EL (cell line): ENCODE data around the gene AURKA.
"Not testable (repeated sequence)": the region's sequence is repeated elsewhere in the genome, so short reads cannot be mapped to it uniquely, and the experiment has no call there.

Source experiments
- DNase-seq: peaks from one replicate; pipeline ENCODE4 v3.0.0-alpha.2; 2016

Gene AURKA

GRCh38 chr20:56420940-56421688 is 29.1 kb upstream of the AURKA start:
- no peak for DNase-seq

GRCh38 chr20:56420028-56420427 is 28.0 kb upstream of the AURKA start:
- DNase-seq, result no peak

- DNase-seq, result peak; percentile 23
These were observed 26.4 kb upstream of the AURKA start for GRCh38 chr20:56418385-56418861.

- DNase-seq, result peak; percentile 73
These were observed 25.9 kb upstream of the AURKA start for GRCh38 chr20:56417911-56418310.

- no peak for DNase-seq
These were observed 25.4 kb upstream of the AURKA start for GRCh38 chr20:56417402-56417801.

- DNase-seq, result peak; percentile 84
These were observed 23.1 kb upstream of the AURKA start for GRCh38 chr20:56414842-56415765.

- no peak for DNase-seq
These were observed 20.9 kb upstream of the AURKA start for GRCh38 chr20:56412949-56413348.

DNA sequence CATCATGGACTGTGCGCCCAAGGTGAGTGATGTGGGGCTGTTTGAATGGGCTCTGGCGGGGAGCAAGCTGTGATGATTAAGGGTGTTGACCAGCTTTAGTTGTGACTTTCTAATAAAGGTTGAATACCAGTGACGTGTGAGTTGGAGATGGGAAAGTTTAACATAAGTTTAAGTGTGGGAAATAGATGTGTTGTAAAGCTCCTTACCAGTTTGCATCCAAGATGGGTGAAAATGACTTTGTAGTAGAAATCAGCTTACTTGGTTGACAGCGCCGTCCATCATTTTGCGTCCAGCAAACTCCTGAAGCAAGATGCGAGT is 20.4 kb upstream of the AURKA start:
- no peak for DNase-seq

DNA sequence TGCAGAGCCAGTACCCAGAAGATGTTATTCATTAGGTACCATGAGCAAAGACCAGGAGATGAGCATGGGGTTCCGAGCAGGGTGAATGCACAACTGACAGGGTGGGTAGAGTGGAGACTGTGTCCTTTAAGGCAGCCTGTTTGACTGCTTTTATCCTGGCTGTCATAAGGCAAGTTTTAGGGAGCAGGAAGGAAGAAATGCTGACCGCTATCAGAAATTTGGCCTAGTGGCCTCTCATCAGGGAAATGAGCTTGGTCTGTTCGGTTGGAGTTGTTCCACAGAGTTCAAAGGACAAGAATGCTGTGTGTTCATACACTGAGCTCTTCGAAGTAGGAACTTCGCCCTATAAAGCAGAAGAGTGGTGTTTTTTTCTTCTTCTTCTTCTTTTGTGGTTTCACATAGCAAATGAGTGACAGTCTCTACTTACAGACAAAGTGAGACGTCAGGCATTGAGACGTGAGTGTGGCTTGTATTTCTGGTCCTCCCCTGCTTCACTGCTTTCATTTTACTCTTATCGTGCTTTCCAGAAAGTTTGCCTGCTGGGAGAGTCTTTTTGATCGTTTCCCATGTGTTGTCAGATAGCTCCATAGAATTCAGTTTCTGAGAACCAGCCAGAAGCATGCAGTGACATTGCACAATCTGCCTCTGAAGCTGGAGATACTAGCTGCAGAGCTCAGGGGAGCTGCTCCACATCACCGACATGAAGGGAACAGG is 19.9 kb upstream of the AURKA start, which contains the start of gene CASS4:
Gene CASS4, plus strand, starts transcription at position 502 of the 714 bp plus-strand sequence. Its CDS starts 199 bp downstream, at position 701.
- DNase-seq, result no peak

GRCh38 chr20:56411287-56411686 is 19.3 kb upstream of the AURKA start:
- DNase-seq, result not testable (repeated sequence)

DNA sequence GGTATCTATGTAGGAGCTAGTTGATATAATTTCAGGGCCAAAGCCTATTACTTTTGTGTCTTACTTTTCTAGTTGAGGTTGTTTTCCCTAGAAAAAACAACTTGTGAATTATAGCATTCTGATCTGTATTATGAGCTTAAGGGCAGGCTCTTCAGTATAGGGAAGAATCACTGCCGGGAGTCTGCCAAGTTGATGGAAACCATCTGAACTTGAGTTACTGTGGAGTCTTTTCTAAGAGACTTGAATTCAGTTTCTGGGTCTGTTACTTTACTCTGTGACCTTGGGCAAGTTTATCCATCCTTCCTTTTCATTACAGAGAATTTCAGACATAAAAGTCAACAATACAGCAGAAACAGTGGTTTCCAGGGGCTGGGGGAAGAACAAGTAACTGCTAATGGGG is 17.9 kb upstream of the AURKA start:
- no peak for DNase-seq

DNA sequence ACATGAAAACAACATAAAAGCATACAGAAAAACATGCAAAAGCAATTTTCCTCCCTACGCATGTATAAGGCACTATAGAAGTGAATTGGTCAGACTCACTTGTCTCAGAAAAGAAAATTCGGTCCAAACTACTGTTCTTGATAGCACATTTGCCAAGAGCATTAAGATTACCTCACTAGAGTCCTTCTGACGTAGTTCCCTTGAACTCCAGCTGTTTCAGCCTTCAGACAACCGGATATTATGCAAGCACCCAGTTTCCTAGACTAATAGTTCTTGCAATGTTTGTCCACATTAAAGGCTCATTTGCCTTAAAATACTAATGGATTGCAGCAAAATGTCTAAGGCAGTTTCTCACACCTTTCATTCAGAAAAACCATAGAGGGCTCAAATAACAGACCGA is 17.5 kb upstream of the AURKA start:
- DNase-seq, result no peak

GRCh38 chr20:56406910-56407309 is 14.9 kb upstream of the AURKA start:
- DNase-seq, result no peak

DNA sequence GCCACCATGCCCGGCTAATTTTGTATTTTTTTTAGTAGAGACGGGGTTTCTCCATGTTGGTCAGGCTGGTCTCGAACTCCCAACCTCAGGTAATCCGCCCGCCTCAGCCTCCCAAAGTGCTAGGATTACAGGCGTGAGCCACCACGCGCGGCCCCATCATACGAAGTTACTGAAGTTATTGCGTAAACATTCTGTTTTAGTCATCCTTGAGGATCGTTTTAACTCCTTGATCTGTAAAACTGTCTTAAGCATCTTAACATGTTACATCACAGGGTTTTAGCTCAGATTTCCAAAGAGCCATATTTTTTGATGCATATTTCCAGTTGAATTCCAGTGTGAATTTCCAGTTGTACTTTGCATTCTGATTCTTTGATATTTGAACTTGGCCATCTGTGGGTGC is 13.3 kb upstream of the AURKA start:
- DNase-seq, result not testable (repeated sequence)

DNA sequence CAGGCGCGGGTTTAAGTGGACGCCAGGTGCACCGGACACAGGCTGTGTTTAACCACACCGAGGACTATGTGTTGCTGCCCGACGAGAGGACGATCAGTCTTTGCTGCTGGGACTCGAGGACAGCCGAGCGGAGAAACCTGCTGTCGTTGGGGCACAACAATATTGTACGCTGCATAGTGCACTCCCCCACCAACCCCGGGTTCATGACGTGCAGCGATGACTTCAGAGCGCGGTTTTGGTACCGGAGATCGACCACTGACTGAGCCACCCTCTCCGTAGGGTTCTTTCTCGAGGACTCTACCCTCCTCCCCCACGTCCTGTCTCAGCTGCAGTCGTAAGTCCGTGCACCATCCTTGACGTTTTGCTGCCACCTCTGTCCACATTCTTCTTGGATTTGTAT is 11.4 kb upstream of the AURKA start:
- no peak for DNase-seq

- DNase-seq, result peak; percentile 73
These were observed 8.1 kb upstream of the AURKA start for GRCh38 chr20:56400001-56400640.

GRCh38 chr20:56395166-56395565 is 3.2 kb upstream of the AURKA start:
- DNase-seq, result no peak

DNA sequence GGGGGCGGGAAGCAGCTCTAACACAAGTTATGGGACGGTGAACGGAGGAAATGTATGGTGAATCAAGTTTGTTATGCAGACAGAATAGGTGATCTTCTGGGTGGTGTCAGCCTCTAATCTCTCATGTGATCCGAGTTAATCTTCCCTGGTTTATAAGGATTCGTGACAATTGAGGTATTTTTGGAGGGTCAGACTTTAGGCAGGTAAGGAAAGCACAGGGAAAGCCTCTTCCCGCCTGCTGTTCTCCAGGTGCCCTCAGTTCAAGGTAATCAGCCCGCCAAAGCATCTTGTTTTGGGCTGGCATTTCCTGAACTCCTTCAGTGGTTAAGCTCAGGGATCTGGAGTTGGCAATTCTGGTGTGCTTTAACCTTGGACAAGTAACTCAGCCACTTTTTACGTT is 1.6 kb upstream of the AURKA start:
- no peak for DNase-seq

GRCh38 chr20:56392881-56393482 is 967 bp upstream of the AURKA start:
- no peak for DNase-seq

GRCh38 chr20:56391596-56392131 is 351 bp downstream of the AURKA start:
- peak; percentile 26 for DNase-seq

DNA sequence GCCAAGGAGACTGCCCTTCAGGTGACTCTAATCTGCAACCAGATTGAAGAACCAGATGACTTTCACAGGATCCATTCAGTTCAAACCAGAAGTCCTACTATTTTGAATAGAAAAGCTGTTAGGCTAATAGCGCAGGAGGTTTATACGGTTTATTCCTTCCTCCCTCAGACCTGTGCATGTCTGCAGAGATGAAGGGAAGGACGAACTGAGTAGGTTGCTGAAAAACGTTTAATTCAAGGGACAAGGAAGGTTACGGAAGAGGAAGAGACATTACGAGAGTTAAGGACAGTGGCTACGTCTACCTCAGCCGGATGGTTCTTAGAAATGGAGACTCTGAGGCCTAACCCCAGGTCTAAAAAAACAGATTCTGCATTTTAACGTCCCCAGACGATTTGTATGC is 978 bp downstream of the AURKA start:
- no peak for DNase-seq

- not testable (repeated sequence) for DNase-seq
These were observed 1.6 kb downstream of the AURKA start for GRCh38 chr20:56390396-56390795.
